ENCODE data around the gene STX18.
"Not testable (repeated sequence)": the region's sequence is repeated elsewhere in the genome, so short reads cannot be mapped to it uniquely, and the experiment has no call there.

The STX18 gene

GRCh38 chr4:4554234-4554633, 12.4 kb upstream of the STX18 start:
- peak in 1 of 2 experiments; percentile 14 for DNase-seq

GRCh38 chr4:4552042-4552441, 10.2 kb upstream of the STX18 start:
- DNase-seq: not testable (repeated sequence)

GRCh38 chr4:4550161-4550560, 8.3 kb upstream of the STX18 start:
- not testable (repeated sequence) for DNase-seq

- no peak for DNase-seq
Observed at GRCh38 chr4:4549534-4549933, 7.7 kb upstream of the STX18 start.

GRCh38 chr4:4542774-4543485, 1.1 kb upstream of the STX18 start:
- peak in 1 of 2 experiments; percentile 35 for DNase-seq

- DNase-seq: no peak
Observed at GRCh38 chr4:4541040-4541631, 712 bp downstream of the STX18 start.

- DNase-seq: no peak
Observed at GRCh38 chr4:4539481-4539880, 2.4 kb downstream of the STX18 start.

GRCh38 chr4:4535590-4535989, 6.3 kb downstream of the STX18 start:
- no peak for DNase-seq

- DNase-seq: no peak
Observed at GRCh38 chr4:4534515-4535145, 7.2 kb downstream of the STX18 start.

- no peak for DNase-seq
Observed at GRCh38 chr4:4533461-4534169, 8.2 kb downstream of the STX18 start.

- DNase-seq: no peak
Observed at GRCh38 chr4:4532371-4533154, 9.3 kb downstream of the STX18 start.

- DNase-seq: no peak
Observed at GRCh38 chr4:4529392-4529791, 12.5 kb downstream of the STX18 start.

- no peak for DNase-seq
Observed at GRCh38 chr4:4526401-4526800, 15.4 kb downstream of the STX18 start.

GRCh38 chr4:4524364-4524763, 17.5 kb downstream of the STX18 start:
- no peak for DNase-seq

GRCh38 chr4:4521731-4522130, 20.1 kb downstream of the STX18 start:
- no peak for DNase-seq

- DNase-seq: no peak
Observed at GRCh38 chr4:4521136-4521535, 20.7 kb downstream of the STX18 start.

- DNase-seq: peak in 1 of 2 experiments; percentile 23
Observed at GRCh38 chr4:4519297-4519894, 22.5 kb downstream of the STX18 start.

- DNase-seq: no peak
Observed at GRCh38 chr4:4518747-4519146, 23.1 kb downstream of the STX18 start.

- no peak for DNase-seq
Observed at GRCh38 chr4:4514786-4515185, 27.1 kb downstream of the STX18 start.

GRCh38 chr4:4512282-4512681, 29.6 kb downstream of the STX18 start:
- DNase-seq: no peak

GRCh38 chr4:4510641-4511040, 31.2 kb downstream of the STX18 start:
- not testable (repeated sequence) for DNase-seq

- DNase-seq: no peak
Observed at GRCh38 chr4:4509521-4509920, 32.3 kb downstream of the STX18 start.
